Left lung (tissue), 10 donors: ENCODE results near the gene CHURC1. TPM values are rescaled to one million over a fixed set of nuclear protein-coding genes. Genes with fewer than 3 reads are reported as not detected.

Experiments used
- ATAC-seq: fragments of 200-7000 bp; cut with Tn5 transposase; one replicate; pipeline ENCODE4 v1.9.1; 2020; ENCODE audit warnings: moderate library complexity
- DNase-seq, 4 donors: peaks; one replicate each; pipeline ENCODE4 v3.0.0-alpha.2; 2013 to 2020
- H3K27ac ChIP-seq, 2 donors: fragments of 200-600 bp; sonication (generic) in 1 of 2; one replicate each; pipeline versions ENCODE4 v1.5.0 to v1.8.0; 2020 to 2021
- H3K27me3 ChIP-seq, 2 donors: fragments of 200-600 bp; sonication (generic) in 1 of 2; one replicate each; pipeline versions ENCODE4 v1.5.0 to v1.8.0; 2020 to 2021
- H3K36me3 ChIP-seq, 2 donors: fragments of 200-600 bp; sonication (generic) in 1 of 2; one replicate each; pipeline versions ENCODE4 v1.5.0 to v1.8.0; 2020 to 2021
- H3K4me1 ChIP-seq, 2 donors: fragments of 200-600 bp; one replicate each; pipeline ENCODE4 v1.8.0; 2021
- H3K4me3 ChIP-seq, 2 donors: fragments of 200-600 bp; sonication (generic) in 1 of 2; one replicate each; pipeline versions ENCODE4 v1.5.0 to v1.8.0; 2020 to 2021; ENCODE audit warnings: mild to moderate bottlenecking in 1 of 2
- H3K9me3 ChIP-seq, 2 donors: fragments of 200-600 bp; sonication (generic) in 1 of 2; one replicate each; pipeline versions ENCODE4 v1.5.0 to v1.8.0; 2020 to 2021
- CTCF ChIP-seq, 2 donors: fragments of 200-600 bp; sonication (generic) in 1 of 2; IDR thresholded peaks; one replicate each; pipeline versions ENCODE4 v1.5.0 to v1.8.0; 2021; ENCODE audit warnings: antibody characterized with exemption in 2 of 2
- intact Hi-C, 2 donors: fragments of 100-400 bp; cut with DNase I; formaldehyde crosslinking; loops; one replicate each; pipeline versions ENCODE4 v1.11.2 to v1.14.2; 2022
- polyA plus RNA-seq, 6 donors: library from polyadenylated mRNA; unstranded; fragments of 120-200 nt; gene quantifications; one replicate each; pipeline ENCODE4 v1.2.1, GENCODE V29; 2013; ENCODE audit not compliant: insufficient read length in 6 of 6
- total RNA-seq, 2 donors: library from RNA; stranded (reverse); fragmentation: NEBNext Ultra II Directional; extraction: Animal tissue kit (Norgen Biotek cat#: 25700); gene quantifications; one replicate each; pipeline ENCODE4 v1.2.1, GENCODE V29; 2021
- donor health status: DM: no; HTN: yes; CAD: no.
- donor health status: DM: no; HTN: no; CAD: no.

Gene CHURC1
- total and polyA plus RNA-seq, 8 donors: 46.8 to 70.2 (median 58.9) TPM

- ATAC-seq (no peak), DNase-seq (no peak)
- Histone ChIP-seq H3K9me3 (no peaks in the 10 kb centered on the region), H3K36me3 (peaks cover 0 to 1% of the 10 kb centered on the region in 2 donors), H3K4me1 (no peaks in the 10 kb centered on the region), H3K4me3 (no peak overlapping the region), H3K27ac (no peak overlapping the region), H3K27me3 (no peaks in the 10 kb centered on the region)
- no peak for TF ChIP-seq CTCF (IDR thresholded peaks at IDR 0.05)
- intact Hi-C loops: no loop called here
Observed at GRCh38 chr14:64958743-64959142, 44.5 kb downstream of the CHURC1 start.

- Histone ChIP-seq H3K36me3 (no peaks in the 10 kb centered on the region), H3K4me3 (no peak overlapping the region), H3K4me1 (no peaks in the 10 kb centered on the region), H3K27me3 (no peaks in the 10 kb centered on the region), H3K9me3 (no peaks in the 10 kb centered on the region), H3K27ac (no peak overlapping the region)
- ATAC-seq (no peak), DNase-seq (no peak)
- intact Hi-C loops: no loop called here
- TF ChIP-seq CTCF (IDR thresholded peaks at IDR 0.05): no peak
Observed at GRCh38 chr14:64960762-64961276, 46.6 kb downstream of the CHURC1 start.

- Histone ChIP-seq H3K27me3 (no peaks in the 10 kb centered on the region), H3K27ac (no peak overlapping the region), H3K9me3 (no peaks in the 10 kb centered on the region), H3K36me3 (no peaks in the 10 kb centered on the region), H3K4me3 (no peak overlapping the region), H3K4me1 (no peaks in the 10 kb centered on the region)
- no peak for ATAC-seq
- DNase-seq: no peak
- intact Hi-C loops: no loop called here
- no peak for TF ChIP-seq CTCF (IDR thresholded peaks at IDR 0.05)
Observed at GRCh38 chr14:64963611-64964010, 49.4 kb downstream of the CHURC1 start.

- Histone ChIP-seq H3K27me3 (no peaks in the 10 kb centered on the region), H3K4me3 (no peak overlapping the region), H3K9me3 (no peaks in the 10 kb centered on the region), H3K36me3 (no peaks in the 10 kb centered on the region), H3K27ac (no peak overlapping the region), H3K4me1 (no peaks in the 10 kb centered on the region)
- intact Hi-C loops: no loop called here
- ATAC-seq: no peak
- DNase-seq: no peak
- no peak for TF ChIP-seq CTCF (IDR thresholded peaks at IDR 0.05)
Observed at GRCh38 chr14:64965356-64966000, 51.2 kb downstream of the CHURC1 start.

GRCh38 chr14:64966976-64967375, 52.7 kb downstream of the CHURC1 start:
- Histone ChIP-seq H3K4me1 (peaks cover 0 to 13% of the 10 kb centered on the region in 2 donors), H3K9me3 (no peaks in the 10 kb centered on the region), H3K36me3 (no peaks in the 10 kb centered on the region), H3K27ac (no peak overlapping the region), H3K4me3 (no peak overlapping the region), H3K27me3 (peaks cover 0 to 12% of the 10 kb centered on the region in 2 donors)
- DNase-seq (peak in 3 of 4 donors; percentile 28 to 87 (median 68)), ATAC-seq (peak; percentile 87)
- intact Hi-C loops: no loop called here
- no peak for TF ChIP-seq CTCF (IDR thresholded peaks at IDR 0.05)
